ENCODE measurements around the gene FAM210A. TPM values are rescaled to one million over a fixed set of nuclear protein-coding genes. Genes with fewer than 3 reads are reported as not detected.

FAM210A gene
- total and polyA plus RNA-seq, 2 experiments from 2014 or later, result 17.2 to 17.9 TPM

DNA sequence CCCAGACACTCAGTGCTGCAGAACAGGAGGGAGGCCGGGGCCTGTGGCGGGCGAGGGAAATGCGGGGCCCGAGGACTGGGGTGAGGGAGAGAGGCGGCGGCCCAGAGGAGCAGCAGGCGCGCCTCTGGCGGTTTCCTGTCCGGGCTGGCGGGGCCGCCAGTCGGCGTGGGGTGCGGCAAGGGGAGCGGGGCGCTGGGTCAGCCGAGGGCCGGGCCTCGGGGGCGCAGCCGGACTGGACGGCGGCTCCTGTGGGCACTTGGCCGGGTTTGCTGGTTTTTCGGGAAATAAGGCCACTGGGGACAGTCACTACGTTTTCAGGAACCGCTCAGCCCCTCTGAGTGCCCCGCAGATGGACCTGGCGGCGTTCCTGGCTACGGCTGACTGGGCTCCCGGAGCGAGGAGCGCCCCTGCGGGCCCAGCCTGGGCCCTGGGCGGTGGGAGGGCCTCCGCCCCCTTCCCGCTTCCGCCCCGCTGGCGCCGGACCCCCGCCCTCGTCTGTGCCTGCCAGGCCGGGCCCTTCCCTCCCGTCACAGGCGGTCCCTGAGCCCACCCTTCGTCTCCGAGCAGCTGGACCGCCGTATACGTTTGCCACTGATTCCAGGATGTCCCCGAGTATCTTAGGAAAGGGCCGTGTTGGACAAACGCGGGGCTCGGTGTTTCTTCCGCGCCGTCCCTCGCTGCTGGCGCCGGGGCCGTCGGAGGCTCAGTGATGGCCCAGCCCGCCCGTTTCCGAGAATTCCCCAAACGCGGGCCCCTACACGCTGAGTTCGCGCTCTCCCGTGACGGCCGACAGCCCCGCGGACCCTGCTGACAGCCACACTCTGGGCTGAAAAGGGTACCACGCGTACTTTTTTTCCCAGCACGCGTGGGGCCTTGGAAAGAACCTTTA is 84.6 kb downstream of the FAM210A start:
- no peak for TF ChIP-seq POLR2AphosphoS5 (IDR thresholded peaks at IDR 0.05; ENCODE audit: low read depth)
- TF ChIP-seq EZH2phosphoT487 (IDR thresholded peaks at IDR 0.05; ENCODE audit: unreplicated experiment), result no peak
- TF ChIP-seq, protein P1, sequence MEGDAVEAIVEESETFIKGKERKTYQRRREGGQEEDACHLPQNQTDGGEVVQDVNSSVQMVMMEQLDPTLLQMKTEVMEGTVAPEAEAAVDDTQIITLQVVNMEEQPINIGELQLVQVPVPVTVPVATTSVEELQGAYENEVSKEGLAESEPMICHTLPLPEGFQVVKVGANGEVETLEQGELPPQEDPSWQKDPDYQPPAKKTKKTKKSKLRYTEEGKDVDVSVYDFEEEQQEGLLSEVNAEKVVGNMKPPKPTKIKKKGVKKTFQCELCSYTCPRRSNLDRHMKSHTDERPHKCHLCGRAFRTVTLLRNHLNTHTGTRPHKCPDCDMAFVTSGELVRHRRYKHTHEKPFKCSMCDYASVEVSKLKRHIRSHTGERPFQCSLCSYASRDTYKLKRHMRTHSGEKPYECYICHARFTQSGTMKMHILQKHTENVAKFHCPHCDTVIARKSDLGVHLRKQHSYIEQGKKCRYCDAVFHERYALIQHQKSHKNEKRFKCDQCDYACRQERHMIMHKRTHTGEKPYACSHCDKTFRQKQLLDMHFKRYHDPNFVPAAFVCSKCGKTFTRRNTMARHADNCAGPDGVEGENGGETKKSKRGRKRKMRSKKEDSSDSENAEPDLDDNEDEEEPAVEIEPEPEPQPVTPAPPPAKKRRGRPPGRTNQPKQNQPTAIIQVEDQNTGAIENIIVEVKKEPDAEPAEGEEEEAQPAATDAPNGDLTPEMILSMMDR (conservative IDR thresholded peaks at IDR 0.05; ENCODE audit: low read depth in 2 of 2), result no peak
- no peak for TF ChIP-seq REST (IDR thresholded peaks at IDR 0.05; ENCODE audit: unreplicated experiment)
- Histone ChIP-seq H3F3A (replicated peaks; ENCODE audit: low read depth) (peaks cover 6% of the 10 kb centered on the region; the same call in 1 of the 2 replicates), H3K4me2 (peak overlapping the region; percentile 86), H3K4me1 (ENCODE audit: insufficient read depth) (peaks cover 5% of the 10 kb centered on the region), H3K27me3 (ENCODE audit: insufficient read depth) (peaks cover 18% of the 10 kb centered on the region; the same call in 1 of the 2 replicates), H3K79me2 (replicated peaks; ENCODE audit: insufficient read depth) (no peaks in the 10 kb centered on the region), H3K36me3 (ENCODE audit: insufficient read depth) (no peaks in the 10 kb centered on the region), H4K20me1 (replicated peaks; ENCODE audit: insufficient read depth) (no peaks in the 10 kb centered on the region), H3K9me2 (ENCODE audit: insufficient read depth) (no peaks in the 10 kb centered on the region), H2AFZ (peak overlapping the region; percentile 98), H3K27ac (ENCODE audit: low read depth) (no peak overlapping the region), H3K4me3 (peak overlapping the region; percentile 68)
- ATAC-seq (peak; percentile 88), DNase-seq (ENCODE audit: low spot score) (peak; percentile 72)
- Mint-ChIP-seq H3K27me3 (ENCODE audit: insufficient read depth, low read depth, poor library complexity) (peaks cover 2% of the 10 kb centered on the region), H3K27ac (no peak overlapping the region), H3K9me3 (no peaks in the 10 kb centered on the region; the same call in 2 of the 3 replicates), H3K4me1 (peaks cover 6% of the 10 kb centered on the region; the same call in 2 of the 3 replicates), H3K4me3 (peak overlapping the region; percentile 63), H3K36me3 (ENCODE audit: low read depth) (no peaks in the 10 kb centered on the region; the same call in 2 of the 3 replicates)

- ATAC-seq (no peak), DNase-seq (ENCODE audit: low spot score) (no peak)
- Histone ChIP-seq H3K4me3 (no peak overlapping the region), H2AFZ (no peak overlapping the region), H3K27ac (ENCODE audit: low read depth) (no peak overlapping the region), H4K20me1 (replicated peaks; ENCODE audit: insufficient read depth) (no peaks in the 10 kb centered on the region), H3K27me3 (ENCODE audit: insufficient read depth) (peaks cover 18% of the 10 kb centered on the region; the same call in 1 of the 2 replicates), H3K36me3 (ENCODE audit: insufficient read depth) (no peaks in the 10 kb centered on the region), H3K9me2 (ENCODE audit: insufficient read depth) (no peaks in the 10 kb centered on the region), H3F3A (replicated peaks; ENCODE audit: low read depth) (peaks cover 6% of the 10 kb centered on the region; the same call in 1 of the 2 replicates), H3K4me2 (no peak overlapping the region), H3K4me1 (ENCODE audit: insufficient read depth) (peaks cover 5% of the 10 kb centered on the region), H3K79me2 (replicated peaks; ENCODE audit: insufficient read depth) (no peaks in the 10 kb centered on the region)
- Mint-ChIP-seq H3K4me1 (peaks cover 6% of the 10 kb centered on the region; the same call in 2 of the 3 replicates), H3K4me3 (no peak overlapping the region; the same call in 2 of the 3 replicates), H3K27me3 (ENCODE audit: insufficient read depth, low read depth, poor library complexity) (peaks cover 2% of the 10 kb centered on the region), H3K36me3 (ENCODE audit: low read depth) (no peaks in the 10 kb centered on the region; the same call in 2 of the 3 replicates), H3K9me3 (no peaks in the 10 kb centered on the region; the same call in 2 of the 3 replicates), H3K27ac (no peak overlapping the region)
- TF ChIP-seq EZH2 (IDR thresholded peaks at IDR 0.05; ENCODE audit: low read depth, unreplicated experiment) (no peak), NANOG (IDR thresholded peaks at IDR 0.05; ENCODE audit: borderline replicate concordance) (no peak), ETS1 (IDR thresholded peaks at IDR 0.05) (no peak), EZH2phosphoT487 (IDR thresholded peaks at IDR 0.05; ENCODE audit: unreplicated experiment) (no peak)
- TF ChIP-seq, protein P1 (conservative IDR thresholded peaks at IDR 0.05; ENCODE audit: low read depth in 2 of 2), result no peak
These were observed 86.0 kb downstream of the FAM210A start for GRCh38 chr18:13640266-13640860.

All from GM23338 (cell line).